B cell (primary cell): ENCODE data around the gene CHADL.
"Not testable (repeated sequence)": the region's sequence is repeated elsewhere in the genome, so short reads cannot be mapped to it uniquely, and the experiment has no call there.

Experiments
- CTCF ChIP-seq: fragments of 200-600 bp; IDR thresholded peaks from one replicate; pipeline ENCODE4 v1.8.0; 2022; ENCODE audit warnings: antibody characterized with exemption, mild to moderate bottlenecking
- EZH2 ChIP-seq: IDR thresholded peaks from 2 replicates; pipeline ENCODE4 v1.6.1; 2012; ENCODE audit warnings: borderline replicate concordance, low read depth, mild to moderate bottlenecking, moderate library complexity, low read length; ENCODE audit not compliant: insufficient read depth, poor library complexity, severe bottlenecking

GRCh38 chr22:41259756-41260155 lies 19.0 kb upstream of the CHADL start:
- not testable (repeated sequence) for TF ChIP-seq CTCF, EZH2
